Colon (tissue), 2 donors: ENCODE data around the gene CCDC190.
"Not testable (repeated sequence)": the region's sequence is repeated elsewhere in the genome, so short reads cannot be mapped to it uniquely, and the experiment has no call there.

ENCODE experiments used
- FAIRE-seq: peaks from 2 replicates; lab custom pipeline; 2012; peaks lifted over from hg19 to GRCh38; lab: Jason Lieb, UNC
- donor health status: control.
- donor health status: control.

CCDC190 gene

DNA sequence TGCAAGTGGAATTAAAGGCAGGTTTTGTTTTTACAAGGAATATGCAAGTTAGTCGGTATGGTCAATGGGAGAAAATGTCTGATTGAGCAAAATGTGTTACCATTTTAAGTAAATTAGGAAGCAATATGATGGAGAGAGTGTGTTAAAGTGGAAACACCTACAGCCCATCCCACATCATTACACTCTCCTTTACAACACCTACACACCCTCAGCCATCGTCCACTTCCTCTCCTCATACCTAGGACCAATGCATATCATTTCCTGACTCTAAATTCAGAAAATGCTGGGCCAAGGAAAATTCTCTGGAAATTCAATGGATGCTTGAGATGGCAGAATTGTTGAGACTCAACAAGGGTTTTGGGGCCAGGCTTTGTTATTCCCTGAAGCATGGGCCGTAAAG lies 16.4 kb upstream of the CCDC190 start:
- FAIRE-seq: no peak

GRCh38 chr1:162876751-162877150 lies 15.8 kb upstream of the CCDC190 start:
- FAIRE-seq: no peak

DNA sequence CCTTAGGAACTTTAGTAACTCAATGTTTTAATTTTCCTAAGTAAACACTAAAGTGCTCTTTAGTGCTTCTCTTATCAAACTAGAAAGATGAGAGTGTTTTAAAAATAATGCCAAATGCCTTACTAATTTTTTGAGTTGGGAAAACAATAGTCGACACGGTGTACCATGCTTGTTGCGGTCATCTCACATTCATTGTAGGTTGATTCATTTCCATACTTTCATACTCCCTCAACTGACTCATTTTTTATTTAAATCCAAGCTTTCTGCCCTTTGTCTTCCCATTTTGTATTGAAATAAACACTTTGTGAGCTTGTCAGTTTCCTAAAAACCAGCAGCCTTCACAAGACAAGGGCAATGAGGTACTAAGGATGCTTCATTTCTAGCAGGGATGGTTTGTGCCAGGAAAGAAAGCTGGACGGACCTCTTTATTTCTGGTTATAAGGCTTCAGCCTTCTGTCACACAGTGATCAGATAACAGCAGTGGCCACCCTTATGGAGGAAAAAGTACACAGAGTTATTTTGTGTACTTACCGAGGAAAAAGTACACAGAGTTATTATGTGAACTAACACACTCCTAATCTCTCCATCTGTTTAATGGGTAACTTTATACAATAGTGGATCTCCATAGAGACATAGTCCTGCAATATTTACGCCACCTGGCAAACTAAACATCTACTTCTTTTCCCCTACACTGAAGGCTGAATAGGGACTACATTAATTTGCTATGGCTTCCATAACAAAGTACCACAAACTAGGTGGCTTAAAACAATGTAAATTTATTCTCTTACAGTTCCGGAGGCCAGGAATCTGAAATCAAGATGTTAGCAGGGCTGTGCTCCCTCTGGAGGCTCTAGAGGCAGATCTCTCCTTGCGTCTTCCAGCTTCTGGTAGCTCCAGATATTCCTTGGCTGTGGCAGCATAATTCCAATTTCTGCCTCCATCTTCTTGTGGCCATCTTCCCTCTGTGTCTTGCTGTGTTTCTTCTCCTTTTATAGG lies 13.0 kb upstream of the CCDC190 start:
- no peak for FAIRE-seq

DNA sequence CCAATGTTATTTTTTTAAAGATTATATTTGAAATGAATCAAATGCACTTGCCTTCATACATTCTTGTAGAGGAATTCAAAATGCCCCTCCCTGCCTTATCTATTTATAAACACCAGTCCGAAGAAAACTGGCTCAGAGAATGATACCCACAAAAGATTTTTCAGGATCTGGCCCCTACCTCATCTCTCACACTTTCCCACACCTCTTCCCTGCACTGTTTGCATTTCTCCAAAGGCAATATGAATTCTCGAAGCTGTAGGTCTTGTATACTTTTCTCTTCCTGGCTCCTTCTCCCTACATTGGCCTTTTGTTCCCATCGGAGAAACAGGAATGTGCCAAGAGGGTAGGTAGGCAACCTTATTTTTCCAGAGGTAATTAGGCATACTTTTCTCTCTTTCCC lies 12.0 kb upstream of the CCDC190 start:
- no peak for FAIRE-seq

GRCh38 chr1:162871417-162871816 lies 10.4 kb upstream of the CCDC190 start:
- not testable (repeated sequence) for FAIRE-seq

DNA sequence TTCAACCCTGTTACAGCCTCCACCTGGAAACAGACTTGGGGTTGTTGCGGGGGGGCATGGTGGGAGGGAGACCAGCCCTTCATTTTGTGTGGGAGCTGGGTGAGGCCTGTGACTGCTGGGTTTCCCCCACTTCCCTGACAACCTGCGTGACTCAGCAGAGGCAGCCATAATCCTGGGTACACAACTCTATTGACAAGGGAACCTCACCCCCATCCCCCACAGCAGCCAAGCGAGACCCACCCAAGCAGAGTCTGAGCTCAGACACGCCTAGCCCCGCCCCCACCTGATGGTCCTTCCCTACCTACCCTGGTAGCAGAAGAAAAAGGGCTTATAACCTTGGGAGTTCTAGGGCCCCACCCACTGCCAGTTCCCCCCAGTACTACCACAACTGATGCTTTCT lies 8.0 kb upstream of the CCDC190 start:
- no peak for FAIRE-seq

DNA sequence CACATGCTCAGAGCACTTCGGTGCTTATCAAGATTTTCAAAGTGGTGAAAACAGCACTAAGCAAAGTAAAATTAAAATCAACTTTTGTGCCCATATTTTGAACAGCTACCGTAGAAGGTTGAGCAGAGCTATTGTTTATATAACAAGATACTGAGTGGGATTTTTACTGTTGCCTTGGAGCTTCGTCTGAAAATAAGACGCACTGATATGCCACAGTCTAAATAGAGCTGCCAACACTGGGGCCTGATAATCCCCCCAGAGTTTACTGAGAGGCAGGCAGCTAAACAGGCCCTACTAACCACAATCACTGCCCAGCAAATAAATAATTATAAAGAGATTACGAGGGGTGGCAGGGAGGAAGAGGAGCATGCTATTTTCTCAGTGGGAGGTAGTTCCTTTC lies 650 bp upstream of the CCDC190 start:
- FAIRE-seq: no peak

DNA sequence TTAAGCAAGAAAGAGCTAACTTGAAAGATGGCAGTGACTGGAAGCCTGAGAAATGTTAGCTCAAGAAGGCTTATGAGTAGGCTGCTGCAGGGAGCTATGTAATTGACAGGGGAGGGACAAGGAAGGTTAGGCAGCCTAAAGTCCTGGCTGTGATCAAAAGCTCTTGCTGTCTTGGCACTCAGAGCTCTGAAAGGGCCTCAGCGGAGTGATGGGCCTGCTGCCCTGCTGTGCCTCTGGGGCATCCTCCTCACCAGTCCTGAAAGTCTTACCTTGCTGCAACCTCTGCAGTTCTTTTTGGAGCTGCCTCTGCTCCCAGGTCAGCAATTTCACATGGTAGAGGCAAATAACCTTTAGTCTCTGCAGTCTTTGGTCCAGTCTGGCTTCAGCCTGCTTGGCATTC lies 1.8 kb downstream of the CCDC190 start:
- FAIRE-seq: no peak

- FAIRE-seq: no peak
Observed at GRCh38 chr1:162857850-162858249, 3.1 kb downstream of the CCDC190 start.

DNA sequence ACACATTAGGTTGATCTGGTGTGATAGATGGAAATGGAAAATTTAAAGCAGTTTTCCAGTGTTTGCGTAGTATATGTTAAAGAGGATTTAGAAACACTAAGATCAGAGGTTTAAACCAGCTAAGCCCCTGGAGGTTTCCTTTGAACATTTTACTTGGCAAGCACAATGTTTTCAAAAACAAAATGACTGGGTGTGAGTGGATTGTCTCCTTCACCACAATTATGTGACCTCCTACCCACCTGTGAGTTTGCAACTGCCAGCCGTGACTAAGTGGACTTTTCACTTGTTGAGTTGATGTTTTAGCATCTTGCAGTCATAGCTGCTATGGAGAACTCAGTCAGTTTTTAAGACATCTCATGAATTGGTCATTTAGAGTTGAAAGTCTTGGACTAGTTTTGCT lies 4.7 kb downstream of the CCDC190 start:
- no peak for FAIRE-seq

DNA sequence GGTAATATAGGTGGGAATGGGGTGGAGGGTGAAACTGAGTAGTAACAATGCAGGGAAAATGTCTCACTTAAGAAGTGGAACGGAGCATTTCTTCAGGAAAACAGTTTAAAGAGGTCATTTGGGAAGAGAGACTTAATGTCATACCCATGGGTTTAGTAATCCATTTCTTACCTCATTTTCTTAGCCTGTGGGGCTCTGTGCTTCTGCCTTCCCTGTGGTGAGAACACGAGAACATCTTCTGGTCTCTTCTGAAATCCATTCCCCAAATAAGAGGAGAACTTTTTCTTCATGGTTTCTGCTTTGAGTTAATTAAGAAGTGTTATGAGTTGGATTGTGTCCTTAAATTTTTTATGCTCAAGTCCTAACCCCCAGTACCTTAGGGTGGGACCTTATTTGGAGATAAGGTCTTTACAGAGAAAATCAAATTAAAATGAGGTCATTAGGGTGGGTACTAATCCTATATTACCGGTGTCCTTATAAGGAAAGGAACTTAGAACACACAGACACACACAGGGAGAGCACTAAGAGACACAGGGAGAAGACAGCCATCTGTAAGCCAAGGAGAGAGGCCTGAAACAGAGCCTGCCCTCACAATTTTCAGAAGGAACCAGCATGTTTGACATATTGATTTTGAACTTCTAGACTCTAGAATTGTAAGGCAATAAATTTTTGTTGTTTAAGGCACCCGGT lies 5.4 kb downstream of the CCDC190 start:
- no peak for FAIRE-seq

GRCh38 chr1:162854245-162854882 lies 6.6 kb downstream of the CCDC190 start:
- FAIRE-seq: no peak

GRCh38 chr1:162851341-162851740 lies 9.6 kb downstream of the CCDC190 start:
- no peak for FAIRE-seq

DNA sequence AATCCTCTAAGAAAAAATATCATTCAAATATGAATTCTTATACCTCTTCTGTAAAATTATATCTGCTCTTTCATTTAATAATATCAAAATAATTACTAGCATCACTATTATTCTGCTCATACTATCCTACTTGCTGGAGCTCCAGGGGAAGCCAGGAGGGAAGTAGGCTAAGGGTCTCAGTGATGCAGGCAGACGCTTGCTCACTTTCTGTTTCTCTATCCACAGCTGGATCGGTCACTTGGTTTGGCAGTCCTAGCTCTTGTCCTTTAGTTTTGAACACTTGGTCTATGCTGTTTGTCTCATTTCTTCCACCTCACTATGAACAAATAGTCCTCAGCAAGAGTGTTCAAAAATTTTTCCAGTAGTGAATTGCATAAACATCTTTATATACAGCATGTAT lies 11.3 kb downstream of the CCDC190 start:
- FAIRE-seq: no peak

DNA sequence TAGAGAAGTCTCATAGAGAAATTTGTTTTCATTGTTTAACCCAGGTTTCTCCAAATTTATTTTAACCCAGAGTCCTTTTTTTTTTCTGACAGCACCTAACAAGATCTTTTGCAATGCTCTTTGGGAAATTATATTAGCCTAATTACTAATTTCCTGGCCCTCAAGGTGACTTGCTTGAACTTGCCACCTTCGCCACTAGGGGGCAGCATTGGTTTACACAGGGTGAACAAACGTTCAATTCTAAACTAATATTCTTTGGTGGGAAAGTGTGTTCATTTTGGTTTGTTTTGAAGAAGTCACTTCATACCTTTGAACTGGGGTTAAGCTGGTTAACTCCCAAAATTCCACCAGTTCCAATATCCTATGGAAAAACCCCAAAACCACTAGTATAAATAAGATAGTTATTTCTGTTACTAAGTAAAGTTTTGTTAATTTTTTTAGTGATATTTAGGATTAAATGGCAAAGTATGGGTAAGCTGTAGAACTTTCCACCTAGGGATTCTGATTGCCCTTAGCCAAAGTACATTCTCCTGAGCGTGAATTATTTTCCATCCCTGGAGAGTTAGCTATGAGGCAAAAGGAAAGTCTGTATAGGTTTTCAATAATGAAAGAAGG lies 13.0 kb downstream of the CCDC190 start:
- FAIRE-seq: no peak

- no peak for FAIRE-seq
Observed at GRCh38 chr1:162846256-162847212, 14.4 kb downstream of the CCDC190 start.

DNA sequence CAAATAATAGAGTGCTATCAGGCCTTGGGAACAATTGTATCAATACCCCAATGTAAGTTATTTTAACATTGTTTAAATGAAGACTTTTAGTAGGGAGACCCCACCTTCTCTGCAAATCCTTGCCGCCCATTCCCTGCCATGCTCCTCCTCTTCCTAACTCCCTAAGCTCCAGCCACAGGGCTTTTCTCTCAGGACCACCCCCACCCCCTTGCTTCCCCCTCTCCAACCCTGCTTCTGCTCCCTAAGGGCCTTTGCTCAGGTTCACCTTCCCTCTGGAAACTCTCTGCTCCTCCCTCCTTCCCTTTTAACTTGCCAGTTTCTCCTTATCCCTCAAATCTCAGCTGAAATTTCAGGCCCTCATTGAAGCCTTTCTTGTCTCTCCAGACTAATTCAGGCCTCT lies 16.8 kb downstream of the CCDC190 start:
- FAIRE-seq: no peak

- no peak for FAIRE-seq
Observed at GRCh38 chr1:162840250-162840839, 20.6 kb downstream of the CCDC190 start.

GRCh38 chr1:162838863-162839262 lies 22.1 kb downstream of the CCDC190 start:
- no peak for FAIRE-seq

GRCh38 chr1:162835157-162835899 lies 25.6 kb downstream of the CCDC190 start:
- no peak for FAIRE-seq
